Endothelial cell of umbilical vein (primary cell): ENCODE data around the gene RRM2. TPM values are rescaled to one million over a fixed set of nuclear protein-coding genes. Genes with fewer than 3 reads are reported as not detected.

Experiments used
- BruUV-seq: library from RNA; stranded (reverse); fragments of 400-500 nt; replicated peaks from 2 replicates; lab custom pipeline; 2021; lab: Mats Ljungman, UMichigan
- CTCF ChIA-PET: fragments of 300-600, 350-600 bp; sonication (Branson Sonifier 250); formaldehyde crosslinking; loops from one replicate; lab custom pipeline; 2021; ENCODE audit warnings: antibody characterized with exemption, inconsistent platforms; lab: Charles Lee
- POLR2A ChIA-PET: fragments of 300-600, 350-600 bp; sonication (Branson Sonifier 250); formaldehyde crosslinking; loops from one replicate; lab custom pipeline; 2021; ENCODE audit warnings: antibody characterized with exemption, inconsistent platforms; lab: Charles Lee
- DNase-seq: peaks from one replicate; pipeline ENCODE4 v3.0.0-alpha.2; 2011; ENCODE audit warnings: low read depth, low spot score
- FAIRE-seq: peaks from 2 replicates; lab custom pipeline; 2011; peaks lifted over from hg19 to GRCh38; lab: Jason Lieb, UNC
- H2AFZ ChIP-seq: 2 replicates; pipeline ENCODE4 v1.6.0; 2012; ENCODE audit warnings: low read depth, low read length, control low read depth, inconsistent platforms
- H3K27ac ChIP-seq: 2 replicates; pipeline ENCODE4 v1.5.1; 2011; ENCODE audit warnings: low read depth, mild to moderate bottlenecking, control low read depth, low read length, moderate library complexity; ENCODE audit not compliant: insufficient read depth
- H3K27me3 ChIP-seq, 2 experiments: 2 replicates each; pipeline versions ENCODE4 v1.6.0 to v1.6.1; 2011; ENCODE audit warnings: low read length in 2 of 2, mixed read lengths in 1 of 2; ENCODE audit not compliant: control insufficient read depth in 2 of 2, insufficient read depth in 2 of 2
- H3K36me3 ChIP-seq, 2 experiments: 2 replicates in 1 of 2; 3 replicates in 1 of 2; pipeline ENCODE4 v1.5.1; 2011; ENCODE audit warnings: low read length in 2 of 2, mild to moderate bottlenecking in 1 of 2, moderate library complexity in 1 of 2; ENCODE audit not compliant: control insufficient read depth in 2 of 2, insufficient read depth in 2 of 2; ENCODE audit errors: extremely low read depth in 1 of 2
- H3K4me1 ChIP-seq: 3 replicates; pipeline ENCODE4 v1.5.1; 2011; ENCODE audit warnings: mild to moderate bottlenecking, low read length; ENCODE audit not compliant: control insufficient read depth, insufficient read depth; ENCODE audit errors: extremely low read depth
- H3K4me2 ChIP-seq: 2 replicates; pipeline ENCODE4 v1.6.1; 2011; ENCODE audit warnings: low read length, control low read depth, mixed read lengths; ENCODE audit not compliant: insufficient read depth
- H3K4me3 ChIP-seq, 3 experiments: fragments of 200-600 bp in 1 of 3; sonication (generic), shearing (Covaris generic) in 1 of 3; replicated peaks in 1 of 3; 2 replicates each; pipeline ENCODE4 v1.5.1; 2011 to 2016; ENCODE audit warnings: control low read depth in 3 of 3, low read length in 3 of 3, mild to moderate bottlenecking in 2 of 3, inconsistent platforms in 1 of 3, low read depth in 1 of 3, moderate library complexity in 1 of 3; ENCODE audit not compliant: insufficient read depth in 1 of 3
- H3K79me2 ChIP-seq: 2 replicates; pipeline ENCODE4 v1.6.0; 2012; ENCODE audit warnings: low read length, inconsistent platforms; ENCODE audit not compliant: control insufficient read depth, insufficient read depth
- H3K9ac ChIP-seq: replicated peaks from 2 replicates; pipeline ENCODE3; 2011; ENCODE audit warnings: low read length, control low read depth; ENCODE audit not compliant: insufficient read depth; ENCODE audit errors: extremely low read depth
- H3K9me1 ChIP-seq: replicated peaks from 3 replicates; pipeline ENCODE4 v1.6.0; 2011; ENCODE audit warnings: mild to moderate bottlenecking, low read length; ENCODE audit not compliant: control insufficient read depth, insufficient read depth; ENCODE audit errors: extremely low read depth
- H3K9me3 ChIP-seq: replicated peaks from 2 replicates; pipeline ENCODE4 v1.5.1; 2012; ENCODE audit warnings: low read length, inconsistent platforms; ENCODE audit not compliant: control insufficient read depth, insufficient read depth
- H4K20me1 ChIP-seq: replicated peaks from 2 replicates; pipeline ENCODE3; 2011; ENCODE audit warnings: mild to moderate bottlenecking, low read length; ENCODE audit not compliant: control insufficient read depth, insufficient read depth; ENCODE audit errors: extremely low read depth
- CTCF ChIP-seq, 2 donors: IDR thresholded peaks; 1 replicate in 1 of 2; 2 replicates in 1 of 2; pipeline ENCODE4 v1.5.1; 2011; ENCODE audit warnings: low read length in 2 of 2, mild to moderate bottlenecking in 2 of 2, moderate library complexity in 2 of 2, control low read depth in 1 of 2, inconsistent platforms in 1 of 2, low read depth in 1 of 2; ENCODE audit not compliant: insufficient read depth in 1 of 2; ENCODE audit errors: extremely low read depth in 1 of 2
- EZH2 ChIP-seq: IDR thresholded peaks from 2 replicates; pipeline ENCODE4 v1.6.1; 2012; ENCODE audit warnings: borderline replicate concordance, low read depth, mild to moderate bottlenecking, moderate library complexity, low read length, inconsistent platforms; ENCODE audit not compliant: severe bottlenecking
- FOS ChIP-seq: IDR thresholded peaks from 2 replicates; pipeline ENCODE4 v1.6.1; 2011; ENCODE audit warnings: mild to moderate bottlenecking, low read length, moderate library complexity, borderline replicate concordance; ENCODE audit not compliant: insufficient read depth
- GATA2 ChIP-seq: IDR thresholded peaks from 2 replicates; pipeline ENCODE4 v1.7.0; 2011; ENCODE audit warnings: low read depth, mild to moderate bottlenecking, moderate library complexity, mixed read lengths, low read length; ENCODE audit not compliant: insufficient read length, insufficient read depth
- JUN ChIP-seq: IDR thresholded peaks from 2 replicates; pipeline ENCODE4 v1.6.1; 2011; ENCODE audit warnings: borderline replicate concordance, low read depth; ENCODE audit not compliant: insufficient read length, insufficient read depth
- MYC ChIP-seq: IDR thresholded peaks from one replicate; pipeline ENCODE4 v1.6.1; 2011; ENCODE audit warnings: mild to moderate bottlenecking, low read depth, low read length
- POLR2A ChIP-seq: IDR thresholded peaks from 2 replicates; pipeline ENCODE4 v1.6.1; 2012; ENCODE audit warnings: low read depth, mild to moderate bottlenecking, control low read depth, low read length
- POLR2AphosphoS5 ChIP-seq: IDR thresholded peaks from 2 replicates; pipeline ENCODE4 v1.6.1; 2012; ENCODE audit warnings: low read depth, mild to moderate bottlenecking, control low read depth, low read length, moderate library complexity; ENCODE audit not compliant: insufficient read depth
- dilution Hi-C: fragments of 300-500 bp; cut with MboI; formaldehyde crosslinking; loops from one replicate; pipeline ENCODE4 v1.15.0; 2019; ENCODE audit warnings: low sequenced_read_pairs; ENCODE audit not compliant: extremely low pct_ligation_motif_present
- intact Hi-C: fragments of 100-400 bp; cut with micrococcal nuclease; formaldehyde crosslinking; loops from one replicate; pipeline ENCODE4 v1.10.0; 2022
- polyA plus RNA-seq, 4 experiments: library from polyadenylated mRNA; depleted of rRNA in 3 of 4; stranded (reverse) in 3 of 4; unstranded in 1 of 4; fragments of >200 nt; gene quantifications; 2 replicates each; pipeline versions ENCODE4 v1.2.1 to v1.2.3, GENCODE V29; 2011 to 2012; ENCODE audit warnings: missing spikeins in 1 of 4
- total RNA-seq: library from RNA; stranded (reverse); gene quantifications from 2 replicates; pipeline ENCODE4 v1.2.3, GENCODE V29; 2021
- TF ChIP-seq, protein P1 (sequence below): IDR thresholded peaks from 2 replicates; pipeline ENCODE4 v1.6.1; 2011; ENCODE audit not compliant: insufficient read depth, insufficient read length

The RRM2 gene
- total and polyA plus RNA-seq, 2 donors (not counting 3 experiments of a cell fraction or from before 2014, with no cell fraction given): 40.9 to 246 TPM

GRCh38 chr2:10083692-10084211, 38.8 kb upstream of the RRM2 start:
- FAIRE-seq: no peak
- no peaks in the 10 kb centered on the region for H3K9me1 ChIP-seq
- H2AFZ ChIP-seq: no peak overlapping the region
- intact Hi-C loops: no loop called here
- H3K4me1 ChIP-seq: no peaks in the 10 kb centered on the region
- no TSS peak for BruUV-seq
- no peak overlapping the region for H3K4me3 ChIP-seq
- no peak overlapping the region for H3K9ac ChIP-seq
- H3K4me2 ChIP-seq: no peak overlapping the region
- dilution Hi-C loops: no loop called here
- TF ChIP-seq FOS: no peak
- TF ChIP-seq, protein P1, sequence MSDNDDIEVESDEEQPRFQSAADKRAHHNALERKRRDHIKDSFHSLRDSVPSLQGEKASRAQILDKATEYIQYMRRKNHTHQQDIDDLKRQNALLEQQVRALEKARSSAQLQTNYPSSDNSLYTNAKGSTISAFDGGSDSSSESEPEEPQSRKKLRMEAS: no peak
- TF ChIP-seq CTCF (IDR thresholded peaks at IDR 0.05; ENCODE audit: extremely low read depth in 1 of 2, insufficient read depth in 1 of 2, low read depth in 1 of 2, low read length in 2 of 2): no peak
- TF ChIP-seq MYC: no peak
- no peak for TF ChIP-seq POLR2A
- TF ChIP-seq GATA2: no peak
- TF ChIP-seq POLR2AphosphoS5: no peak
- TF ChIP-seq JUN: no peak
- no peak for TF ChIP-seq EZH2
- CTCF ChIA-PET: interaction anchor here (0.9 to 20.2 kb wide), 4 partner anchors 8 to 14 kb away, joined by 3 to 485 read pairs (median 21); no protein-coding TSS in a partner anchor
- H3K27me3 ChIP-seq: peaks cover 31 to 51% of the 10 kb centered on the region in 2 experiments
- no peaks in the 10 kb centered on the region for H3K9me3 ChIP-seq
- H3K27ac ChIP-seq: no peak overlapping the region
- POLR2A ChIA-PET: no interaction called here
- DNase-seq: no peak
- H3K36me3 ChIP-seq: no peaks in the 10 kb centered on the region
- no peaks in the 10 kb centered on the region for H3K79me2 ChIP-seq
- H4K20me1 ChIP-seq: no peaks in the 10 kb centered on the region
